A549 (cell line): ENCODE data around the gene PFKM. TPM values are rescaled to one million over a fixed set of nuclear protein-coding genes. Genes with fewer than 3 reads are reported as not detected.
"Not testable (repeated sequence)": the region's sequence is repeated elsewhere in the genome, so short reads cannot be mapped to it uniquely, and the experiment has no call there.

Experiments
- ATAC-seq, 2 experiments: fragments of 200-7000 bp in 1 of 2; fragments of >200 bp in 1 of 2; cut with Nextera tagmentation in 1 of 2; cut with Tn5 transposase in 1 of 2; 3 replicates each; pipeline versions ENCODE4 v1.8.0 to v1.9.1; 2018 to 2020; ENCODE audit warnings: mild to moderate bottlenecking in 1 of 2, moderate library complexity in 1 of 2
- CTCF ChIA-PET: fragments of 300-600 bp; sonication (Branson Sonifier 250); formaldehyde crosslinking; extraction: SDS; loops from one replicate; lab custom pipeline; 2021; ENCODE audit warnings: antibody characterized with exemption, inconsistent platforms; lab: Yijun Ruan, JAX
- POLR2A ChIA-PET: fragments of 350-600 bp; formaldehyde crosslinking; extraction: SDS; loops from one replicate; lab custom pipeline; 2021; ENCODE audit warnings: antibody characterized with exemption, inconsistent platforms; lab: Yijun Ruan, JAX
- DNase-seq, 2 experiments: peaks; one replicate each; pipeline versions ENCODE4 v3.0.0 to v3.0.0-alpha.2; 2011 to 2016; ENCODE audit warnings: low read depth in 1 of 2, low spot score in 1 of 2
- FAIRE-seq: peaks from 2 replicates; lab custom pipeline; 2011; peaks lifted over from hg19 to GRCh38; lab: Jason Lieb, UNC
- H3K27ac ChIP-seq, 2 experiments: fragments of >200 bp; sonication (Bioruptor Twin); formaldehyde crosslinking; 3 replicates each; pipeline ENCODE4 v1.5.1; 2016 to 2017
- H3K4me1 ChIP-seq: fragments of >200 bp; sonication (Bioruptor Twin); formaldehyde crosslinking; 3 replicates; pipeline ENCODE4 v1.6.1; 2016
- H3K4me2 ChIP-seq: fragments of >200 bp; sonication (Bioruptor Twin); formaldehyde crosslinking; 3 replicates; pipeline ENCODE4 v1.6.1; 2016
- H3K4me3 ChIP-seq: fragments of >200 bp; sonication (Bioruptor Twin); formaldehyde crosslinking; 3 replicates; pipeline ENCODE4 v1.5.1; 2016
- H3K9me3 ChIP-seq: fragments of >200 bp; sonication (Bioruptor Twin); formaldehyde crosslinking; 3 replicates; pipeline ENCODE4 v1.6.1; 2016
- CEBPB ChIP-seq, 2 experiments: fragments of >200 bp in 1 of 2; sonication (Bioruptor Twin) in 1 of 2; formaldehyde crosslinking in 1 of 2; IDR thresholded peaks; 2 replicates each; pipeline ENCODE4 v1.6.1; 2012 to 2016
- CHD4 ChIP-seq: fragments of 200-600 bp; sonication (generic); IDR thresholded peaks from 2 replicates; pipeline ENCODE4 v1.6.1; 2016; ENCODE audit warnings: antibody characterized with exemption, mild to moderate bottlenecking, borderline replicate concordance
- EHMT2 ChIP-seq: fragments of 200-600 bp; sonication (generic); IDR thresholded peaks from 2 replicates; pipeline ENCODE4 v1.6.1; 2016; ENCODE audit warnings: antibody characterized with exemption, low read depth, mild to moderate bottlenecking, moderate library complexity
- EP300 ChIP-seq, 2 experiments: fragments of >200 bp; sonication (Bioruptor Twin); formaldehyde crosslinking; IDR thresholded peaks; 2 replicates in 1 of 2; 3 replicates in 1 of 2; pipeline ENCODE4 v1.6.1; 2016 to 2017
- FOSB ChIP-seq: fragments of 250-450 bp; sonication (Bioruptor Pico); IDR thresholded peaks from 2 replicates; pipeline ENCODE4 v1.5.0; 2020; ENCODE audit warnings: mild to moderate bottlenecking, moderate library complexity
- FOXS1 ChIP-seq: fragments of 250-450 bp; sonication (Bioruptor Pico); IDR thresholded peaks from 2 replicates; pipeline ENCODE4 v1.5.0; 2020; ENCODE audit warnings: mild to moderate bottlenecking, moderate library complexity
- HES2 ChIP-seq: fragments of >200 bp; sonication (Bioruptor Twin); formaldehyde crosslinking; IDR thresholded peaks from 2 replicates; pipeline ENCODE4 v1.6.1; 2016
- HOXB13 ChIP-seq: fragments of 250-450 bp; sonication (Bioruptor Pico); IDR thresholded peaks from 2 replicates; pipeline ENCODE4 v1.5.0; 2020; ENCODE audit warnings: low read depth, mild to moderate bottlenecking, moderate library complexity
- HOXB5 ChIP-seq: fragments of 250-450 bp; sonication (Bioruptor Pico); IDR thresholded peaks from 2 replicates; pipeline ENCODE4 v1.5.0; 2020; ENCODE audit warnings: mild to moderate bottlenecking, moderate library complexity
- JUN ChIP-seq, 2 experiments: fragments of >200 bp; sonication (Bioruptor Twin); formaldehyde crosslinking; IDR thresholded peaks; 2 replicates in 1 of 2; 3 replicates in 1 of 2; pipeline ENCODE4 v1.6.1; 2016 to 2017
- JUNB ChIP-seq: fragments of >200 bp; sonication (Bioruptor Twin); formaldehyde crosslinking; IDR thresholded peaks from 2 replicates; pipeline ENCODE4 v1.6.1; 2016
- KDM5A ChIP-seq: fragments of 200-600 bp; sonication (generic); IDR thresholded peaks from 2 replicates; pipeline ENCODE4 v1.6.1; 2016; ENCODE audit warnings: antibody characterized with exemption, mild to moderate bottlenecking
- MAZ ChIP-seq: fragments of 150-350 bp; IDR thresholded peaks from 2 replicates; pipeline ENCODE4 v1.6.1; 2014; ENCODE audit warnings: antibody characterized with exemption, low read depth, low read length, borderline replicate concordance
- MYC ChIP-seq: IDR thresholded peaks from 2 replicates; pipeline ENCODE4 v1.6.1; 2012; ENCODE audit warnings: mild to moderate bottlenecking, inconsistent platforms, low read length, improper control_type of control experiment, borderline replicate concordance
- NPAS2 ChIP-seq: fragments of 250-450 bp; sonication (Bioruptor Pico); IDR thresholded peaks from 2 replicates; pipeline ENCODE4 v1.8.0; 2022; ENCODE audit warnings: mild to moderate bottlenecking, moderate library complexity, borderline replicate concordance
- POLR2A ChIP-seq: IDR thresholded peaks from 2 replicates; pipeline ENCODE4 v1.6.1; 2012; ENCODE audit warnings: mild to moderate bottlenecking, low read length
- RAD21 ChIP-seq, 2 experiments: fragments of >200 bp in 1 of 2; sonication (Bioruptor Twin) in 1 of 2; formaldehyde crosslinking in 1 of 2; IDR thresholded peaks in 1 of 2; conservative IDR thresholded peaks in 1 of 2; 2 replicates in 1 of 2; 3 replicates in 1 of 2; pipeline ENCODE4 v1.6.1; 2012 to 2018; ENCODE audit warnings: inconsistent platforms in 1 of 2
- REST ChIP-seq: fragments of 200-600 bp; sonication (generic); IDR thresholded peaks from 2 replicates; pipeline ENCODE4 v1.6.1; 2016; ENCODE audit warnings: antibody characterized with exemption, mild to moderate bottlenecking, moderate library complexity
- RFX5 ChIP-seq: fragments of 450-650 bp; IDR thresholded peaks from 2 replicates; pipeline ENCODE4 v1.7.1; 2014; ENCODE audit warnings: antibody characterized with exemption, mild to moderate bottlenecking, moderate library complexity
- SMC3 ChIP-seq: fragments of >200 bp; sonication (Bioruptor Twin); formaldehyde crosslinking; IDR thresholded peaks from 3 replicates; pipeline ENCODE4 v1.6.1; 2018; ENCODE audit warnings: inconsistent platforms
- SREBF2 ChIP-seq: fragments of 450-650 bp; IDR thresholded peaks from 2 replicates; pipeline ENCODE4 v1.6.1; 2014; ENCODE audit warnings: mild to moderate bottlenecking, moderate library complexity
- TFCP2L1 ChIP-seq: fragments of 250-450 bp; sonication (Bioruptor Pico); IDR thresholded peaks from 2 replicates; pipeline ENCODE4 v1.5.0; 2021; ENCODE audit warnings: mild to moderate bottlenecking
- ZFP36 ChIP-seq: fragments of 450-650 bp; IDR thresholded peaks from 2 replicates; pipeline ENCODE4 v1.6.1; 2014; ENCODE audit warnings: borderline replicate concordance; ENCODE audit not compliant: partially characterized antibody
- WGBS: methylation state at CpG from one replicate; pipeline ENCODE4 v1.1.6; 2017; ENCODE audit errors: missing lambda C conversion rate; 5-methylcytosine and 5-hydroxymethylcytosine counted together
- polyA plus RNA-seq, 4 experiments: library from polyadenylated mRNA; depleted of rRNA in 3 of 4; stranded (reverse); fragments of >200 nt; fragmentation: RNase III in 1 of 4; extraction: RNeasy Plus Mini Kit Qiagen cat#74134 plus additional on column Dnase treatment in 1 of 4; gene quantifications; 2 replicates in 3 of 4; 3 replicates in 1 of 4; pipeline ENCODE4 v1.2.3, GENCODE V29; 2011 to 2017
- TF ChIP-seq, protein P1 (sequence below): IDR thresholded peaks from 2 replicates; pipeline ENCODE4 v1.6.1; 2012
- TF ChIP-seq, protein P2 (sequence below): IDR thresholded peaks from 2 replicates; pipeline ENCODE4 v1.6.1; 2012; ENCODE audit warnings: low read depth, borderline replicate concordance
- TF ChIP-seq, protein P3 (sequence below): fragments of 250-450 bp; sonication (Bioruptor Pico); IDR thresholded peaks from 2 replicates; pipeline ENCODE4 v1.5.0; 2021; ENCODE audit warnings: mild to moderate bottlenecking, moderate library complexity, borderline replicate concordance

Gene PFKM
- polyA plus RNA-seq, 2 of the 4 experiments (the other 2 are of a cell fraction) = 41.1 to 43.0 TPM

- DNase-seq = no peak
- ChIA-PET CTCF (interaction anchor here (2.0 kb wide), 1 partner anchor 9 kb away, joined by 4 read pairs; no protein-coding TSS in a partner anchor), POLR2A (no interaction called here)
- no peaks in the 10 kb centered on the region for H3K9me3 ChIP-seq
- peaks cover 15% of the 10 kb centered on the region for H3K4me1 ChIP-seq
- no peak for FAIRE-seq
- H3K4me3 ChIP-seq = no peak overlapping the region
- H3K27ac ChIP-seq = no peak overlapping the region
- 65% methylated on average over 4 of the region's 4 CpGs for WGBS
- H3K4me2 ChIP-seq = no peak overlapping the region
- no peak for TF ChIP-seq MYC
- TF ChIP-seq, protein P1, sequence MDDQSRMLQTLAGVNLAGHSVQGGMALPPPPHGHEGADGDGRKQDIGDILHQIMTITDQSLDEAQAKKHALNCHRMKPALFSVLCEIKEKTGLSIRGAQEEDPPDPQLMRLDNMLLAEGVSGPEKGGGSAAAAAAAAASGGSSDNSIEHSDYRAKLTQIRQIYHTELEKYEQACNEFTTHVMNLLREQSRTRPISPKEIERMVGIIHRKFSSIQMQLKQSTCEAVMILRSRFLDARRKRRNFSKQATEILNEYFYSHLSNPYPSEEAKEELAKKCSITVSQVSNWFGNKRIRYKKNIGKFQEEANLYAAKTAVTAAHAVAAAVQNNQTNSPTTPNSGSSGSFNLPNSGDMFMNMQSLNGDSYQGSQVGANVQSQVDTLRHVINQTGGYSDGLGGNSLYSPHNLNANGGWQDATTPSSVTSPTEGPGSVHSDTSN = no peak
- no peak for TF ChIP-seq CEBPB (IDR thresholded peaks at IDR 0.05)
- no peak for TF ChIP-seq HOXB13 (CRISPR knock-in tag)
- TF ChIP-seq EP300 (IDR thresholded peaks at IDR 0.05) = no peak
- no peak for TF ChIP-seq SMC3
- no peak for TF ChIP-seq RAD21 (conservative IDR thresholded peaks at IDR 0.05 in 1 of 2, IDR thresholded peaks at IDR 0.05 in 1 of 2)
- TF ChIP-seq CHD4 = no peak
- TF ChIP-seq EHMT2 = no peak
- TF ChIP-seq POLR2A = no peak
- ATAC-seq = no peak
These were observed 4.0 kb downstream of the PFKM start for GRCh38 chr12:48123169-48123568.

DNA sequence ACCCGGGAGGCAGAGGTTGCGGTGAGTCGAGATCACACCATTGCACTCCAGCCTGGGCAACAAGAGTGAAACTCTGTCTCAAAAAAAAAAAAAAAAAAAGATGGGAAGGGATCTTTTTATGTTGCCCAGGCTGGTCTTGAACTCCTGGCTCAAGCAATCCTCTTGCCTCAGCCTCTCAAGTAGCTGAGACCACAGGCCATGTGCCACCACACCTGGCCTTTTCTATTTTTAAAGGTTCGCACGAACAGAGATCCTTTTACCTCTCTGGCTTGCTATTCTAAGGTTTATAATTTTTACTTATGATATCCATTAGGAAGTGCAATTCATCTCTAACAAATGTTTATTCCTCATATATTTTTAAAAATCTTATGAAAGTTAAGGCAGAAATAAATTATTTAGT lies 6.4 kb downstream of the PFKM start:
- H3K9me3 ChIP-seq, H3K4me3 ChIP-seq, H3K27ac ChIP-seq, H3K4me2 ChIP-seq, FAIRE-seq, H3K4me1 ChIP-seq, ATAC-seq, DNase-seq, POLR2A ChIA-PET: not testable (repeated sequence)
- CTCF ChIA-PET = interaction anchor here (1.1 to 1.6 kb wide), 3 partner anchors 15 to 65 kb away, joined by 3 to 5 read pairs (median 3); no protein-coding TSS in a partner anchor
- WGBS = 94% methylated on average over 4 of the region's 5 CpGs

GRCh38 chr12:48125985-48126384 lies 6.8 kb downstream of the PFKM start:
- H3K27ac ChIP-seq = no peak overlapping the region
- CTCF ChIA-PET = interaction anchor here (1.2 to 1.7 kb wide), 3 partner anchors 10 to 64 kb away, joined by 3 to 5 read pairs (median 3); no protein-coding TSS in a partner anchor
- H3K4me3 ChIP-seq = no peak overlapping the region
- TF ChIP-seq RFX5 (no peak), HOXB5 (CRISPR knock-in tag) (no peak), JUNB (no peak), NPAS2 (CRISPR knock-in tag) (no peak), KDM5A (no peak), HES2 (no peak), EHMT2 (no peak), ZFP36 (no peak), MAZ (no peak), JUN (IDR thresholded peaks at IDR 0.05) (no peak), SREBF2 (no peak), FOXS1 (CRISPR knock-in tag) (no peak), TFCP2L1 (CRISPR knock-in tag) (no peak), REST (no peak), FOSB (CRISPR knock-in tag) (no peak)
- TF ChIP-seq, protein P2, sequence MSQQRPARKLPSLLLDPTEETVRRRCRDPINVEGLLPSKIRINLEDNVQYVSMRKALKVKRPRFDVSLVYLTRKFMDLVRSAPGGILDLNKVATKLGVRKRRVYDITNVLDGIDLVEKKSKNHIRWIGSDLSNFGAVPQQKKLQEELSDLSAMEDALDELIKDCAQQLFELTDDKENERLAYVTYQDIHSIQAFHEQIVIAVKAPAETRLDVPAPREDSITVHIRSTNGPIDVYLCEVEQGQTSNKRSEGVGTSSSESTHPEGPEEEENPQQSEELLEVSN = no peak
- TF ChIP-seq, protein P1 = no peak
- TF ChIP-seq, protein P3, sequence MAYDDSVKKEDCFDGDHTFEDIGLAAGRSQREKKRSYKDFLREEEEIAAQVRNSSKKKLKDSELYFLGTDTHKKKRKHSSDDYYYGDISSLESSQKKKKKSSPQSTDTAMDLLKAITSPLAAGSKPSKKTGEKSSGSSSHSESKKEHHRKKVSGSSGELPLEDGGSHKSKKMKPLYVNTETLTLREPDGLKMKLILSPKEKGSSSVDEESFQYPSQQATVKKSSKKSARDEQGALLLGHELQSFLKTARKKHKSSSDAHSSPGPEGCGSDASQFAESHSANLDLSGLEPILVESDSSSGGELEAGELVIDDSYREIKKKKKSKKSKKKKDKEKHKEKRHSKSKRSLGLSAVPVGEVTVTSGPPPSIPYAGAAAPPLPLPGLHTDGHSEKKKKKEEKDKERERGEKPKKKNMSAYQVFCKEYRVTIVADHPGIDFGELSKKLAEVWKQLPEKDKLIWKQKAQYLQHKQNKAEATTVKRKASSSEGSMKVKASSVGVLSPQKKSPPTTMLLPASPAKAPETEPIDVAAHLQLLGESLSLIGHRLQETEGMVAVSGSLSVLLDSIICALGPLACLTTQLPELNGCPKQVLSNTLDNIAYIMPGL = no peak
- 91% methylated on average over 4 of the region's 4 CpGs for WGBS
- H3K4me1 ChIP-seq = no peaks in the 10 kb centered on the region
- DNase-seq (no peak), ATAC-seq (no peak), FAIRE-seq (no peak)
- POLR2A ChIA-PET = no interaction called here
- no peaks in the 10 kb centered on the region for H3K9me3 ChIP-seq
- no peak overlapping the region for H3K4me2 ChIP-seq
